GM12878 (cell line): ENCODE data around the gene PSMC4. TPM values are rescaled to one million over a fixed set of nuclear protein-coding genes. Genes with fewer than 3 reads are reported as not detected.
A peak's percentile ranks its signal among the peaks of the same experiment; 100 is the strongest.

ENCODE experiments used
- ATAC-seq: fragments of 200-7000 bp; cut with Tn5 transposase; 3 replicates; pipeline ENCODE4 v1.9.1; 2020; ENCODE audit warnings: mild to moderate bottlenecking, moderate library complexity
- BruUV-seq: library from RNA; stranded (reverse); fragments of 400-500 nt; replicated peaks from 2 replicates; lab custom pipeline; 2021; lab: Mats Ljungman, UMichigan
- CTCF ChIA-PET: fragments of 300-600 bp; sonication (Branson Sonifier 250); formaldehyde crosslinking; extraction: SDS; loops from one replicate; lab custom pipeline; 2021; ENCODE audit warnings: inconsistent platforms; lab: Yijun Ruan, JAX
- POLR2A ChIA-PET: fragments of 350-600 bp; formaldehyde crosslinking; extraction: SDS; loops from one replicate; lab custom pipeline; 2021; ENCODE audit warnings: inconsistent platforms; lab: Charles Lee
- RAD21 ChIA-PET: fragments of 300-600 bp; sonication (Branson Sonifier 250); formaldehyde crosslinking; loops from one replicate; lab custom pipeline; 2023; ENCODE audit warnings: antibody characterized with exemption; ENCODE audit not compliant: unreplicated experiment; lab: Charles Lee
- SMC1A ChIA-PET: fragments of 300-600 bp; sonication (Branson Sonifier 250); formaldehyde crosslinking; loops from one replicate; lab custom pipeline; 2023; ENCODE audit not compliant: unreplicated experiment, uncharacterized antibody; lab: Charles Lee
- DNase-seq: peaks from one replicate; pipeline ENCODE4 v3.0.0-alpha.2; 2011; ENCODE audit warnings: low read depth, low spot score
- FAIRE-seq: peaks from 3 replicates; lab custom pipeline; 2011; peaks lifted over from hg19 to GRCh38; lab: Jason Lieb, UNC
- H2AFZ ChIP-seq: 2 replicates; pipeline ENCODE4 v1.6.0; 2011; ENCODE audit warnings: low read depth, low read length, control low read depth; ENCODE audit not compliant: control insufficient read depth
- H3K27ac ChIP-seq: 2 replicates; pipeline ENCODE4 v1.5.1; 2011; ENCODE audit warnings: control low read depth; ENCODE audit not compliant: control insufficient read depth, insufficient read depth
- H3K27me3 ChIP-seq, 2 experiments: replicated peaks in 1 of 2; 2 replicates each; pipeline versions ENCODE4 v1.6.0 to v1.6.1; 2011; ENCODE audit warnings: low read length in 1 of 2; ENCODE audit not compliant: control insufficient read depth in 2 of 2, insufficient read depth in 2 of 2
- H3K36me3 ChIP-seq, 2 experiments: 2 replicates each; pipeline ENCODE4 v1.5.1; 2011; ENCODE audit warnings: low read length in 1 of 2; ENCODE audit not compliant: control insufficient read depth in 2 of 2, insufficient read depth in 2 of 2
- H3K4me1 ChIP-seq: 2 replicates; pipeline ENCODE4 v1.6.1; 2011; ENCODE audit warnings: mild to moderate bottlenecking, low read length, moderate library complexity, mixed read lengths; ENCODE audit not compliant: control insufficient read depth, insufficient read depth
- H3K4me2 ChIP-seq: 2 replicates; pipeline ENCODE4 v1.6.0; 2011; ENCODE audit warnings: control low read depth; ENCODE audit not compliant: control insufficient read depth, insufficient read depth
- H3K4me3 ChIP-seq: fragments of 200-600 bp; sonication (generic); 2 replicates; pipeline ENCODE4 v1.5.1; 2016
- H3K79me2 ChIP-seq: 2 replicates; pipeline ENCODE4 v1.6.0; 2011; ENCODE audit warnings: low read length; ENCODE audit not compliant: control insufficient read depth, insufficient read depth
- H3K9ac ChIP-seq: 2 replicates; pipeline ENCODE4 v1.8.0; 2011; ENCODE audit warnings: low read length, control low read depth, mixed read lengths; ENCODE audit not compliant: control insufficient read depth, insufficient read depth
- H3K9me3 ChIP-seq: replicated peaks from 3 replicates; pipeline ENCODE4 v1.5.1; 2011; ENCODE audit warnings: mild to moderate bottlenecking, low read length; ENCODE audit not compliant: control insufficient read depth, insufficient read depth
- H4K20me1 ChIP-seq: 2 replicates; pipeline ENCODE4 v1.6.0; 2011; ENCODE audit not compliant: control insufficient read depth, insufficient read depth
- CHD4 ChIP-seq: fragments of 200-600 bp; sonication (generic); IDR thresholded peaks from 2 replicates; pipeline ENCODE4 v1.6.1; 2016; ENCODE audit warnings: mild to moderate bottlenecking
- HDAC6 ChIP-seq: fragments of 200-600 bp; sonication (generic); IDR thresholded peaks from one replicate; pipeline ENCODE4 v1.8.0; 2017; ENCODE audit warnings: antibody characterized with exemption; ENCODE audit not compliant: unreplicated experiment
- MTA3 ChIP-seq: IDR thresholded peaks from 2 replicates; pipeline ENCODE4 v1.6.1; 2012; ENCODE audit warnings: low read length, inconsistent platforms, borderline replicate concordance
- ZNF384 ChIP-seq: IDR thresholded peaks from 2 replicates; pipeline ENCODE4 v1.6.1; 2012; ENCODE audit warnings: low read depth, mild to moderate bottlenecking, low read length, improper control_type of control experiment, borderline replicate concordance
- WGBS: methylation state at CpG from one replicate; pipeline ENCODE4 v1.1.6; 2016; ENCODE audit warnings: low lambda C conversion rate; ENCODE audit not compliant: insufficient replicate concordance, insufficient coverage; ENCODE audit errors: missing lambda C conversion rate; 5-methylcytosine and 5-hydroxymethylcytosine counted together
- in situ Hi-C: fragments of 300-500 bp; cut with MboI; formaldehyde crosslinking; loops from 9 replicates; pipeline ENCODE4 v1.14.3; 2018; ENCODE audit warnings: mixed read lengths
- intact Hi-C: fragments of 100-400 bp; cut with micrococcal nuclease; formaldehyde crosslinking; loops from one replicate; pipeline ENCODE4 v1.14.2; 2022; ENCODE audit not compliant: unreplicated experiment
- polyA plus RNA-seq, 11 experiments: library from polyadenylated mRNA; depleted of rRNA in 4 of 11; unstranded in 6 of 11; stranded (reverse) in 5 of 11; fragments of >200 nt; fragmentation: Nextera tagmentation in 4 of 11; fragmentation: Illumina TruSeq in 1 of 11; extraction: Ambion mirVana in 4 of 11; extraction: Trizol in 1 of 11; gene quantifications; 1 replicate in 1 of 11; 2 replicates in 10 of 11; pipeline versions ENCODE4 v1.2.1 to v1.2.3, GENCODE V29; 2011 to 2016; ENCODE audit warnings: inconsistent platforms in 2 of 11, missing spikeins in 2 of 11, low read depth in 1 of 11
- total RNA-seq, 4 experiments: library from RNA; depleted of rRNA in 3 of 4; stranded (reverse); fragments of >200 nt in 3 of 4; fragmentation: Illumina TruSeq in 1 of 4; extraction: Trizol in 1 of 4; gene quantifications; 2 replicates each; pipeline versions ENCODE4 v1.2.1 to v1.2.3, GENCODE V29; 2013 to 2021
- TF ChIP-seq, protein P1 (sequence below): fragments of 450-650 bp; IDR thresholded peaks from 2 replicates; pipeline ENCODE4 v1.6.1; 2016; ENCODE audit warnings: mild to moderate bottlenecking, moderate library complexity, borderline replicate concordance

PSMC4 gene
- total and polyA plus RNA-seq, 10 of the 15 experiments (the other 5 are each of a cell fraction or from before 2014, with no cell fraction given), result 55.2 to 328 (median 127) TPM

DNA sequence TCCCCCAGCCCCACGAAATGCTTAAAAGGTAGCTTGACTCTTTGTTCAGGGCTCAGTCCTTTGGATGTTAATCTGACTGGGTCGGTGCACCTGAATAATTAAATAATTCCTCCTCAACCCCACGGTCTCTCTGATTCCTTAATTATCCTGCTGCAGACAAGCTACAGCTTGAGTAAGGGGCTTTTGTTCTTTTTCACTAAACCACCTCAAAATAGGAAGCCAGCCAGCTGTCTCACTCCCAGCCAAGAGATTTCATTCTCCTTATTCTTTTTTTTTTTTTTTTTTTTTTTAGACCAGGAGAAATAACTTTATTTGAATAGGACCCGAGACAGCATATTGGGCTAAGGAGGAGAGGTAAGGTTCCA is 28.6 kb upstream of the PSMC4 start:
- peaks cover 20% of the 10 kb centered on the region for H3K4me1 ChIP-seq
- no peaks in the 10 kb centered on the region for H4K20me1 ChIP-seq
- peak overlapping the region; percentile 93 for H3K4me2 ChIP-seq
- SMC1A ChIA-PET, result interaction anchor here (0.6 to 9.6 kb wide), 13 partner anchors 9 to 248 kb away, joined by 3 to 115 read pairs (median 5); partner anchors contain the start of genes PSMC4 and ZNF780B
- H3K27me3 ChIP-seq, result no peaks in the 10 kb centered on the region
- POLR2A ChIA-PET, result interaction anchor here (0.6 to 7.1 kb wide), 11 partner anchors 9 to 187 kb away, joined by 3 to 64 read pairs (median 5); partner anchors contain the start of genes DYRK1B and PSMC4
- no peak for FAIRE-seq
- no peak for DNase-seq
- H3K27ac ChIP-seq, result peak overlapping the region; percentile 84
- CTCF ChIA-PET, result interaction anchor here (0.7 to 6.4 kb wide), 6 partner anchors 9 to 248 kb away, joined by 3 to 84 read pairs (median 4); partner anchors contain the start of gene PSMC4
- H3K79me2 ChIP-seq, result no peaks in the 10 kb centered on the region
- H2AFZ ChIP-seq, result no peak overlapping the region
- peak overlapping the region; percentile 1; the same call in 1 of the 2 replicates for H3K4me3 ChIP-seq
- H3K9ac ChIP-seq, result peak overlapping the region; percentile 42
- intact Hi-C loops (no loop called here), in situ Hi-C loops (no loop called here)
- TSS peak; percentile 91 for BruUV-seq
- no peaks in the 10 kb centered on the region; the same call in 1 of the 3 replicates for H3K9me3 ChIP-seq
- RAD21 ChIA-PET, result interaction anchor here (0.7 to 3.9 kb wide), 8 partner anchors 9 to 1324 kb away, joined by 3 to 73 read pairs (median 5); partner anchors contain the start of genes PSMC4 and ZNF546
- ATAC-seq, result no peak
- TF ChIP-seq, protein P1, sequence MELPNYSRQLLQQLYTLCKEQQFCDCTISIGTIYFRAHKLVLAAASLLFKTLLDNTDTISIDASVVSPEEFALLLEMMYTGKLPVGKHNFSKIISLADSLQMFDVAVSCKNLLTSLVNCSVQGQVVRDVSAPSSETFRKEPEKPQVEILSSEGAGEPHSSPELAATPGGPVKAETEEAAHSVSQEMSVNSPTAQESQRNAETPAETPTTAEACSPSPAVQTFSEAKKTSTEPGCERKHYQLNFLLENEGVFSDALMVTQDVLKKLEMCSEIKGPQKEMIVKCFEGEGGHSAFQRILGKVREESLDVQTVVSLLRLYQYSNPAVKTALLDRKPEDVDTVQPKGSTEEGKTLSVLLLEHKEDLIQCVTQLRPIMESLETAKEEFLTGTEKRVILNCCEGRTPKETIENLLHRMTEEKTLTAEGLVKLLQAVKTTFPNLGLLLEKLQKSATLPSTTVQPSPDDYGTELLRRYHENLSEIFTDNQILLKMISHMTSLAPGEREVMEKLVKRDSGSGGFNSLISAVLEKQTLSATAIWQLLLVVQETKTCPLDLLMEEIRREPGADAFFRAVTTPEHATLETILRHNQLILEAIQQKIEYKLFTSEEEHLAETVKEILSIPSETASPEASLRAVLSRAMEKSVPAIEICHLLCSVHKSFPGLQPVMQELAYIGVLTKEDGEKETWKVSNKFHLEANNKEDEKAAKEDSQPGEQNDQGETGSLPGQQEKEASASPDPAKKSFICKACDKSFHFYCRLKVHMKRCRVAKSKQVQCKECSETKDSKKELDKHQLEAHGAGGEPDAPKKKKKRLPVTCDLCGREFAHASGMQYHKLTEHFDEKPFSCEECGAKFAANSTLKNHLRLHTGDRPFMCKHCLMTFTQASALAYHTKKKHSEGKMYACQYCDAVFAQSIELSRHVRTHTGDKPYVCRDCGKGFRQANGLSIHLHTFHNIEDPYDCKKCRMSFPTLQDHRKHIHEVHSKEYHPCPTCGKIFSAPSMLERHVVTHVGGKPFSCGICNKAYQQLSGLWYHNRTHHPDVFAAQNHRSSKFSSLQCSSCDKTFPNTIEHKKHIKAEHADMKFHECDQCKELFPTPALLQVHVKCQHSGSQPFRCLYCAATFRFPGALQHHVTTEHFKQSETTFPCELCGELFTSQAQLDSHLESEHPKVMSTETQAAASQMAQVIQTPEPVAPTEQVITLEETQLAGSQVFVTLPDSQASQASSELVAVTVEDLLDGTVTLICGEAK, result peak; percentile 80
- TF ChIP-seq MTA3 (no peak), ZNF384 (peak; percentile 41; the same call in 1 of the 2 replicates), HDAC6 (no peak), CHD4 (no peak)
- 16% methylated on average over 4 of the region's 4 CpGs for WGBS
- no peaks in the 10 kb centered on the region for H3K36me3 ChIP-seq
